CD4-positive, alpha-beta T cell (primary cell): ENCODE results near the gene UBAP2L. TPM values are rescaled to one million over a fixed set of nuclear protein-coding genes. Genes with fewer than 3 reads are reported as not detected.

Experiments
- ATAC-seq: fragments of 200-7000 bp; cut with Tn5 transposase; one replicate; pipeline ENCODE4 v1.10.0; 2022; ENCODE audit warnings: mild to moderate bottlenecking; ENCODE audit not compliant: poor library complexity
- CTCF ChIA-PET: fragments of 350-600 bp; sonication (Branson Sonifier 250); formaldehyde crosslinking; loops from one replicate; lab custom pipeline; 2021; ENCODE audit warnings: antibody characterized with exemption, inconsistent platforms; lab: Charles Lee
- POLR2A ChIA-PET: fragments of 350-600 bp; sonication (Branson Sonifier 250); formaldehyde crosslinking; loops from one replicate; lab custom pipeline; 2021; ENCODE audit warnings: antibody characterized with exemption, inconsistent platforms; lab: Charles Lee
- DNase-seq, 14 experiments: peaks; one replicate each; pipeline ENCODE4 v3.0.0-alpha.2; 2013 to 2020; ENCODE audit warnings: mixed read lengths in 2 of 14
- H3K27ac ChIP-seq, 2 donors: one replicate each; pipeline versions ENCODE4 v1.5.1 to v1.7.0; 2013; ENCODE audit warnings: low read length in 2 of 2, low read depth in 1 of 2, mild to moderate bottlenecking in 1 of 2
- H3K27me3 ChIP-seq, 2 experiments: 1 replicate in 1 of 2; 2 replicates in 1 of 2; pipeline versions ENCODE4 v1.6.1 to v1.7.0; 2013; ENCODE audit warnings: low read length in 2 of 2, control low read depth in 1 of 2, mild to moderate bottlenecking in 1 of 2, moderate library complexity in 1 of 2; ENCODE audit not compliant: insufficient read depth in 2 of 2, control insufficient read depth in 1 of 2
- H3K36me3 ChIP-seq: one replicate; pipeline ENCODE4 v1.6.1; 2013; ENCODE audit warnings: low read length, control low read depth; ENCODE audit not compliant: insufficient read depth
- H3K4me1 ChIP-seq: one replicate; pipeline ENCODE4 v1.6.1; 2013; ENCODE audit warnings: low read length, control low read depth; ENCODE audit not compliant: insufficient read depth
- H3K4me3 ChIP-seq: one replicate; pipeline ENCODE4 v1.5.1; 2013; ENCODE audit warnings: mild to moderate bottlenecking, low read length, moderate library complexity
- H3K9me3 ChIP-seq, 2 experiments: 1 replicate in 1 of 2; 2 replicates in 1 of 2; pipeline versions ENCODE4 v1.6.1 to v1.7.0; 2013; ENCODE audit warnings: low read length in 2 of 2, mild to moderate bottlenecking in 2 of 2, control low read depth in 1 of 2, moderate library complexity in 1 of 2; ENCODE audit not compliant: control insufficient read depth in 1 of 2, insufficient read depth in 1 of 2
- H3K27ac Mint-ChIP-seq: one replicate; pipeline ENCODE4 v1.8.0; 2020; ENCODE audit warnings: mixed read lengths
- H3K27me3 Mint-ChIP-seq: one replicate; pipeline ENCODE4 v1.8.0; 2021; ENCODE audit warnings: mixed read lengths
- H3K36me3 Mint-ChIP-seq: one replicate; pipeline ENCODE4 v1.8.0; 2021; ENCODE audit warnings: low read depth, mixed read lengths
- H3K4me1 Mint-ChIP-seq: one replicate; pipeline ENCODE4 v1.8.0; 2021; ENCODE audit warnings: low read depth, mixed read lengths
- H3K4me3 Mint-ChIP-seq: one replicate; pipeline ENCODE4 v1.8.0; 2020; ENCODE audit warnings: mild to moderate bottlenecking, mixed read lengths
- H3K9me3 Mint-ChIP-seq: one replicate; pipeline ENCODE4 v1.8.0; 2020; ENCODE audit warnings: mixed read lengths
- CTCF ChIP-seq: fragments of 200-600 bp; IDR thresholded peaks from one replicate; pipeline ENCODE4 v1.8.0; 2022; ENCODE audit warnings: antibody characterized with exemption, mild to moderate bottlenecking
- intact Hi-C, 2 experiments: fragments of 100-400 bp; cut with DNase I in 1 of 2; cut with micrococcal nuclease in 1 of 2; formaldehyde crosslinking; loops; one replicate each; pipeline versions ENCODE4 v1.15.1 to v1.9.0; 2023 to 2025; cut with DNase I, micrococcal nuclease
- total RNA-seq, 174 experiments: library from RNA in 2 of 174; stranded (reverse) in 2 of 174; gene quantifications; one replicate each; pipeline ENCODE4 v1.2.3 and lab custom pipeline; 2021 to 2026

Gene UBAP2L
- total RNA-seq, 2 experiments from 2014 or later, result 224 to 234 TPM

- peak overlapping the region; percentile 97 for H3K4me3 Mint-ChIP-seq
- POLR2A ChIA-PET, result interaction anchor here (0.7 to 3.6 kb wide), 6 partner anchors 23 to 214 kb away, joined by 3 to 41 read pairs (median 4); partner anchors contain the start of genes CREB3L4, RPS27 and UBAP2L
- peaks cover 54% of the 10 kb centered on the region for H3K36me3 Mint-ChIP-seq
- H3K27me3 Mint-ChIP-seq, result no peaks in the 10 kb centered on the region
- H3K27ac Mint-ChIP-seq, result peak overlapping the region; percentile 96
- CTCF ChIA-PET, result interaction anchor here (1.5 kb wide), 1 partner anchor 8 kb away, joined by 4 read pairs; no protein-coding TSS in a partner anchor
- peak overlapping the region; percentile 88 for H3K4me3 ChIP-seq
- no peaks in the 10 kb centered on the region for H3K9me3 Mint-ChIP-seq
- H3K4me1 Mint-ChIP-seq, result peaks cover 68% of the 10 kb centered on the region
- DNase-seq, result no peak
- no peaks in the 10 kb centered on the region for H3K27me3 ChIP-seq
- intact Hi-C loops, result loop anchor here (1.0 to 2.0 kb wide), 4 partner anchors 24 to 191 kb away; partner anchors contain the start of genes RPS27 (in 1 of the 2) and UBAP2L (in 1 of the 2)
- H3K9me3 ChIP-seq, result no peaks in the 10 kb centered on the region
- peak; percentile 57 for ATAC-seq
- peaks cover 15% of the 10 kb centered on the region for H3K36me3 ChIP-seq
- peak overlapping the region; percentile 90 to 93 for H3K27ac ChIP-seq
- TF ChIP-seq CTCF, result no peak
- H3K4me1 ChIP-seq, result peaks cover 59% of the 10 kb centered on the region
Observed at GRCh38 chr1:154181944-154182343, 38.8 kb upstream of the UBAP2L start.

GRCh38 chr1:154182344-154183045, 38.3 kb upstream of the UBAP2L start:
- TF ChIP-seq CTCF, result no peak
- POLR2A ChIA-PET, result interaction anchor here (0.7 to 3.6 kb wide), 7 partner anchors 24 to 215 kb away, joined by 3 to 41 read pairs (median 4); partner anchors contain the start of genes CREB3L4, RPS27 and UBAP2L

GRCh38 chr1:154183046-154183915, 37.5 kb upstream of the UBAP2L start:
- Histone ChIP-seq H3K4me3 (peak overlapping the region; percentile 88), H3K27me3 (no peaks in the 10 kb centered on the region), H3K36me3 (peaks cover 15% of the 10 kb centered on the region), H3K27ac (peak overlapping the region; percentile 90 to 93), H3K4me1 (peaks cover 46% of the 10 kb centered on the region), H3K9me3 (no peaks in the 10 kb centered on the region)
- Mint-ChIP-seq H3K4me1 (peaks cover 54% of the 10 kb centered on the region), H3K27ac (peak overlapping the region; percentile 96), H3K4me3 (peak overlapping the region; percentile 97), H3K36me3 (peaks cover 41% of the 10 kb centered on the region), H3K27me3 (peaks cover 5% of the 10 kb centered on the region), H3K9me3 (no peaks in the 10 kb centered on the region)
- ChIA-PET CTCF (interaction anchor here (1.5 kb wide), 1 partner anchor 9 kb away, joined by 4 read pairs; no protein-coding TSS in a partner anchor), POLR2A (interaction anchor here (0.7 to 3.6 kb wide), 4 partner anchors 25 to 216 kb away, joined by 3 to 41 read pairs (median 14); partner anchors contain the start of genes CREB3L4 and RPS27)
- DNase-seq, result peak; percentile 85 to 96 (median 92)
- no peak for TF ChIP-seq CTCF
- peak; percentile 78 for ATAC-seq
- intact Hi-C loops, result loop anchor here (1.0 to 2.0 kb wide), 3 partner anchors 37 to 192 kb away; partner anchors contain the start of genes HAX1 (in 1 of the 2), RPS27 (in 1 of the 2) and UBAP2L (in 1 of the 2)

More at GRCh38 chr1:154182344-154183045, 38.3 kb upstream of the UBAP2L start:
- Histone ChIP-seq H3K4me1 (peaks cover 54% of the 10 kb centered on the region), H3K4me3 (peak overlapping the region; percentile 88), H3K9me3 (no peaks in the 10 kb centered on the region), H3K27me3 (no peaks in the 10 kb centered on the region), H3K36me3 (peaks cover 15% of the 10 kb centered on the region), H3K27ac (peak overlapping the region; percentile 90 to 93)
- H3K9me3 Mint-ChIP-seq, result no peaks in the 10 kb centered on the region
- no peaks in the 10 kb centered on the region for H3K27me3 Mint-ChIP-seq
- DNase-seq, result peak; percentile 13 to 85 (median 56)
- H3K4me1 Mint-ChIP-seq, result peaks cover 62% of the 10 kb centered on the region
- peak overlapping the region; percentile 97 for H3K4me3 Mint-ChIP-seq
- peaks cover 49% of the 10 kb centered on the region for H3K36me3 Mint-ChIP-seq
- peak overlapping the region; percentile 96 for H3K27ac Mint-ChIP-seq
- CTCF ChIA-PET, result interaction anchor here (1.5 kb wide), 1 partner anchor 9 kb away, joined by 4 read pairs; no protein-coding TSS in a partner anchor
- intact Hi-C loops, result loop anchor here (1.0 to 2.0 kb wide), 5 partner anchors 24 to 192 kb away; partner anchors contain the start of genes UBAP2L (in 2 of the 2), HAX1 (in 1 of the 2) and RPS27 (in 1 of the 2)
- peak; percentile 48 for ATAC-seq
